GM21526 (cell line): ENCODE results near the gene EDC4.
A peak's percentile ranks its signal among the peaks of the same experiment; 100 is the strongest.

Experiments
- ATAC-seq: cut with Tn5 transposase; IDR thresholded peaks from one replicate; pipeline ENCODE4 v1.9.1; 2021; ENCODE audit warnings: moderate library complexity; ENCODE audit not compliant: unreplicated experiment, low FRiP score

Gene EDC4

DNA sequence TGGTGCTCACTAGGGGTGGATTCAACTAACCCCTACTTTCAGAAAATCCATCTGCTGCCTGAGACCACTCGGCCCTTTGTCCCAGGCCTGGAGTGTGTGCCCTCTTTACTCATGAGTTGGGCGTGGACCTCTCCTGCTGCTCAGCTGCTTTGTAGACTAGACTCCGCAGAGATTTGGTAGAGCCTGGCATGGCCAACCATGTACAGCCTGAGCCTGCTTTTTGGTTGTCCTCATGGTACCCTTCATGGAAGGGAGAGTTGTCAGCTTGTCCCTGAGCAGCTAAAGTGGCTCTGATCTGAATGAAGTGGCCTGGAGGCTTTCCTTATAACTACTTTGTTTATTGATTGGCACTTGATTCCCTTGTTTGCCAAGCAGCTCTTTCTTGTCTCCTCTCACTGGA lies 1.5 kb downstream of the EDC4 start:
- ATAC-seq, result no peak

- ATAC-seq, result no peak
Observed at GRCh38 chr16:67877064-67877463, 4.2 kb downstream of the EDC4 start.

- no peak for ATAC-seq
Observed at GRCh38 chr16:67878232-67878631, 5.4 kb downstream of the EDC4 start.

GRCh38 chr16:67878846-67879245 lies 6.0 kb downstream of the EDC4 start:
- no peak for ATAC-seq

- ATAC-seq, result no peak
Observed at GRCh38 chr16:67879462-67879861, 6.6 kb downstream of the EDC4 start.

- ATAC-seq, result no peak
Observed at GRCh38 chr16:67879936-67880335, 7.1 kb downstream of the EDC4 start.

- no peak for ATAC-seq
Observed at GRCh38 chr16:67880584-67880983, 7.7 kb downstream of the EDC4 start.

DNA sequence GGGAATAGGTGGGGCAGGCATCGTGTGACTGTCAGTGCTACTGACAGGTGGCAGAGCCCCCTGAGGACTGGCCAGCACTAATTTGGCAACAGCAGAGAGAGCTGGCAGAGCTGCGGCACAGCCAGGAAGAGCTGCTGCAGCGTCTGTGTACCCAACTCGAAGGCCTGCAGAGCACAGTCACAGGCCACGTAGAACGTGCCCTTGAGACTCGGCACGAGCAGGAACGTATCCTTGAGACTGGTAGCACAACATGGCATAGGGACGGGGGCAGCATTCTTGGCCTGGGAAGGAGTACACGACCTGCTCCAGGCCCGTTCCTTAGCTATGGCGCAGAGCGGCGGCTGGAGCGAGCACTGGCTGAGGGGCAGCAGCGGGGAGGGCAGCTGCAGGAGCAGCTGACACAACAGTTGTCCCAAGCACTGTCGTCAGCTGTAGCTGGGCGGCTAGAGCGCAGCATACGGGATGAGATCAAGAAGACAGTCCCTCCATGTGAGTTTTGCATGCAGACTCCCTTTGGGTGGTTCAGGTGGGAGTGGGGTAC lies 8.8 kb downstream of the EDC4 start:
- no peak for ATAC-seq

GRCh38 chr16:67882374-67883145 lies 9.7 kb downstream of the EDC4 start:
- no peak for ATAC-seq

GRCh38 chr16:67883146-67883871 lies 10.5 kb downstream of the EDC4 start:
- ATAC-seq, result no peak

GRCh38 chr16:67883872-67884261 lies 11.0 kb downstream of the EDC4 start:
- ATAC-seq, result no peak

DNA sequence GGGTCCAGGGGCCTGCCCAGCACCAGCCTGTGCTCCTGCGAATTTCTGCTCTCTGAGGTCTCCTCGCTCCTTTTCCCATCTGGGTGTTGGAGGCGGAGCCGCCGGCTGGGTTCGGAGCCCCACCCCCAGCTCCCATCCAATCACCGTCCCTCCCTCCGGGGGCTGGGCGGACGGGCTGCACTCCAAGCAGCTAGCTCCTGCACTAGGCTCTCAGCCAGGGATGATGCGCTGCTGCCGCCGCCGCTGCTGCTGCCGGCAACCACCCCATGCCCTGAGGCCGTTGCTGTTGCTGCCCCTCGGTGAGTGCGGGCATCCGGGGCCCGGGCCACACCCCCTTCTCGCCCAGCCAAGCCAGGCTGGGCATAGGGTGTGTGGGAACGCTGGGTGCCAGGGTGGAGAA lies 11.8 kb downstream of the EDC4 start, which contains the start of gene NRN1L:
NRN1L (plus strand) TSS at position 202 of the 400 bp plus-strand sequence; CDS start at position 221, 19 bp downstream.
- no peak for ATAC-seq

- ATAC-seq, result no peak
Observed at GRCh38 chr16:67885545-67885944, 12.7 kb downstream of the EDC4 start.

DNA sequence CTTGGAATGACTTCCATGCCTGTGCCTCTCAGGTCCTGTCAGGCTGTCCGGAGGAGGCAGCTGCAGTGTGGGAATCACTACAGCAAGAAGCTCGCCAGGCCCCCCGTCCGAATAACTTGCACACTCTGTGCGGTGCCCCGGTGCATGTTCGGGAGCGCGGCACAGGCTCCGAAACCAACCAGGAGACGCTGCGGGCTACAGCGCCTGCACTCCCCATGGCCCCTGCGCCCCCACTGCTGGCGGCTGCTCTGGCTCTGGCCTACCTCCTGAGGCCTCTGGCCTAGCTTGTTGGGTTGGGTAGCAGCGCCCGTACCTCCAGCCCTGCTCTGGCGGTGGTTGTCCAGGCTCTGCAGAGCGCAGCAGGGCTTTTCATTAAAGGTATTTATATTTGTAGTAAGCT lies 13.1 kb downstream of the EDC4 start:
- no peak for ATAC-seq

- ATAC-seq, result no peak
Observed at GRCh38 chr16:67886387-67886786, 13.5 kb downstream of the EDC4 start.

DNA sequence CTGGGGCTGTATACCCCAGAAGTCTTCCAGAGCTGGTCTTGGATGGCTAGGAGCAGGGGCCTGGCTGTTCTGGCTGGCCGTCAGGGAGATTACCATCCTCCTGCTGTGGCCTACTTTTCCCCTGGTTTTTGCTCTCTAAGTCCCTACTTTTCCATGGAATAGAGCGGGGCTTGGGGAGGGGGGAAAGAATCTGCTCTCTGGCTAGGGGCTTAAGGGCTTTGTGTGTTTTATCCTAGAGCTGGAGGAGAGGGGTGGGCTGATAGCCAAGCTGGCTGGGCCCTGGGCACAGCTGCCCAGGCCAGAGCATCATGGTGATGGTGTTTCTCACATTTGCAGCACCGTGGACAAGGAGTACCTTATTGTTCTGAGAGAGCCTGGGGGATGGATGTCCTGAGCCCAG lies 15.5 kb downstream of the EDC4 start:
- ATAC-seq, result no peak

- ATAC-seq, result no peak
Observed at GRCh38 chr16:67892375-67892774, 19.5 kb downstream of the EDC4 start.

- peak; percentile 87 for ATAC-seq
Observed at GRCh38 chr16:67892899-67893742, 20.3 kb downstream of the EDC4 start, which contains the start of gene PSKH1. Gene PSKH1 (plus strand): TSS chr16:67893254. CDS start chr16:67908750, 15,496 bp downstream.

GRCh38 chr16:67893743-67894399 lies 21.0 kb downstream of the EDC4 start:
- ATAC-seq, result no peak

DNA sequence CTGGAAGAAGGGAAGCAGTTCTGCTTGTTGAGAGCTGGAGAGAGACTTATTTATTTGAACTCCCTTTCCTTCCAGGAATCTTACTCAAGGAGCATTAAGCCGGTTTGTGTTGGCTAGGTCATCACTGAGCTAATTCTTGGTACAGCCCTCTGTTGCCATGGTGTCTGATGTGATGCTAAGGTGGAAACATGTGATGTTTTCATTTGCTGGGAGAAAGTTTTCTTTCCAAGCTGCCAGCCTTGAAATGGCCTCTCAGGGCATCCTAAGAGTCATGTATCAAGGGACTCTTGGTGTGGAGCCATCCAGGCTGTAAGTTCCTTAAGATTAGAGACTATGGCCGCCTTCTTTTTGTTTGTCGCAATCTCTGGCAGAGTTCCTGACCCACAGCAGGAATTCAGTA lies 24.4 kb downstream of the EDC4 start:
- ATAC-seq, result no peak
